ENCODE results near the gene HLCS.

Gene HLCS

GRCh38 chr21:36792505-36792967 lies 173.9 kb downstream of the HLCS start:
- Histone ChIP-seq H2AFZ (ENCODE audit: low read length) (no peak overlapping the region), H2BK120ac (ENCODE audit: low read depth, low read length) (no peak overlapping the region), H3K9me3 (replicated peaks in 1 of 2; ENCODE audit: control insufficient read depth in 2 of 2, insufficient read depth in 1 of 2, low read depth in 1 of 2, low read length in 2 of 2) (peaks cover 1 to 5% of the 10 kb centered on the region in 2 donors), H3K4me3 (ENCODE audit: low read length in 2 of 2) (no peak overlapping the region), H3K14ac (ENCODE audit: low read length) (no peak overlapping the region), H3K4me1 (ENCODE audit: control insufficient read depth in 2 of 2, insufficient read depth in 1 of 2, low read depth in 1 of 2, low read length in 2 of 2) (peaks cover 2 to 20% of the 10 kb centered on the region in 2 donors), H3K4me2 (ENCODE audit: insufficient read depth, low read length, poor library complexity, severe bottlenecking) (no peak overlapping the region), H3K36me3 (replicated peaks in 1 of 2; ENCODE audit: control insufficient read depth in 2 of 2, insufficient read depth in 2 of 2, low read length in 2 of 2) (no peaks in the 10 kb centered on the region), H2AK5ac (ENCODE audit: low read depth, low read length) (no peak overlapping the region), H3K4ac (ENCODE audit: low read length) (no peak overlapping the region), H2BK15ac (ENCODE audit: low read length) (no peak overlapping the region), H4K8ac (ENCODE audit: low read depth, low read length) (no peak overlapping the region), H3K79me1 (ENCODE audit: low read depth, low read length) (no peaks in the 10 kb centered on the region), H3K18ac (ENCODE audit: low read length) (no peak overlapping the region), H4K91ac (ENCODE audit: low read depth, low read length, poor library complexity) (peak overlapping the region; percentile 24), H2BK12ac (ENCODE audit: low read length) (no peak overlapping the region), H3K27ac (replicated peaks; ENCODE audit: low read length) (no peak overlapping the region), H2BK5ac (ENCODE audit: low read length) (no peak overlapping the region), H3K9ac (ENCODE audit: low read depth, low read length, poor library complexity) (no peak overlapping the region), H3K27me3 (ENCODE audit: control insufficient read depth in 3 of 3, insufficient read depth in 3 of 3, low read depth in 1 of 3, low read length in 3 of 3) (peaks cover 0 to 2% (median 0%) of the 10 kb centered on the region in 3 experiments), H3K23ac (ENCODE audit: low read depth, low read length, poor library complexity) (no peak overlapping the region)
- no CpG with 5 or more reads among the region's 6 CpGs for WGBS, 2 donors (ENCODE audit: extremely low coverage in 2 of 2, insufficient read length in 2 of 2, insufficient replicate concordance in 1 of 2)
- DNase-seq (ENCODE audit: low spot score), result no peak

- Histone ChIP-seq H2BK15ac (ENCODE audit: low read length) (no peak overlapping the region), H3K27ac (replicated peaks; ENCODE audit: low read length) (no peak overlapping the region), H3K4me1 (ENCODE audit: control insufficient read depth in 2 of 2, insufficient read depth in 1 of 2, low read depth in 1 of 2, low read length in 2 of 2) (peaks cover 2 to 22% of the 10 kb centered on the region in 2 donors), H2AK5ac (ENCODE audit: low read depth, low read length) (no peak overlapping the region), H2BK12ac (ENCODE audit: low read length) (no peak overlapping the region), H3K36me3 (replicated peaks in 1 of 2; ENCODE audit: control insufficient read depth in 2 of 2, insufficient read depth in 2 of 2, low read length in 2 of 2) (no peaks in the 10 kb centered on the region), H3K4ac (ENCODE audit: low read length) (no peak overlapping the region), H3K23ac (ENCODE audit: low read depth, low read length, poor library complexity) (no peak overlapping the region), H2BK5ac (ENCODE audit: low read length) (no peak overlapping the region), H3K18ac (ENCODE audit: low read length) (peak overlapping the region; percentile 57), H2AFZ (ENCODE audit: low read length) (no peak overlapping the region), H3K9me3 (replicated peaks in 1 of 2; ENCODE audit: control insufficient read depth in 2 of 2, insufficient read depth in 1 of 2, low read depth in 1 of 2, low read length in 2 of 2) (peaks cover 0 to 5% of the 10 kb centered on the region in 2 donors), H3K79me1 (ENCODE audit: low read depth, low read length) (no peaks in the 10 kb centered on the region), H3K4me2 (ENCODE audit: insufficient read depth, low read length, poor library complexity, severe bottlenecking) (peak overlapping the region; percentile 47), H3K4me3 (ENCODE audit: low read length in 2 of 2) (no peak overlapping the region), H2BK120ac (ENCODE audit: low read depth, low read length) (no peak overlapping the region), H3K9ac (ENCODE audit: low read depth, low read length, poor library complexity) (no peak overlapping the region), H4K8ac (ENCODE audit: low read depth, low read length) (no peak overlapping the region), H4K91ac (ENCODE audit: low read depth, low read length, poor library complexity) (no peak overlapping the region), H3K14ac (ENCODE audit: low read length) (no peak overlapping the region), H3K27me3 (ENCODE audit: control insufficient read depth in 3 of 3, insufficient read depth in 3 of 3, low read depth in 1 of 3, low read length in 3 of 3) (peaks cover 0 to 2% (median 0%) of the 10 kb centered on the region in 3 experiments)
- DNase-seq (ENCODE audit: low spot score), result peak; percentile 18
- WGBS, 2 donors (ENCODE audit: extremely low coverage in 2 of 2, insufficient read length in 2 of 2, insufficient replicate concordance in 1 of 2), result no CpG with 5 or more reads among the region's 21 CpGs
Observed at GRCh38 chr21:36791695-36792470, 174.6 kb downstream of the HLCS start.

- no peak overlapping the region for H3K4me3 ChIP-seq (ENCODE audit: low read length in 2 of 2)
- H2AK5ac ChIP-seq (ENCODE audit: low read depth, low read length), result no peak overlapping the region
- H2BK120ac ChIP-seq (ENCODE audit: low read depth, low read length), result no peak overlapping the region
- peaks cover 2 to 24% of the 10 kb centered on the region in 2 donors for H3K4me1 ChIP-seq (ENCODE audit: control insufficient read depth in 2 of 2, insufficient read depth in 1 of 2, low read depth in 1 of 2, low read length in 2 of 2)
- H3K27me3 ChIP-seq (ENCODE audit: control insufficient read depth in 3 of 3, insufficient read depth in 3 of 3, low read depth in 1 of 3, low read length in 3 of 3), result peaks cover 0 to 2% (median 0%) of the 10 kb centered on the region in 3 experiments
- H3K9me3 ChIP-seq (replicated peaks in 1 of 2; ENCODE audit: control insufficient read depth in 2 of 2, insufficient read depth in 1 of 2, low read depth in 1 of 2, low read length in 2 of 2), result peaks cover 0 to under 1% of the 10 kb centered on the region in 2 donors
- H3K4ac ChIP-seq (ENCODE audit: low read length), result no peak overlapping the region
- no peak for DNase-seq (ENCODE audit: low spot score)
- no peak overlapping the region for H2BK15ac ChIP-seq (ENCODE audit: low read length)
- H2BK12ac ChIP-seq (ENCODE audit: low read length), result no peak overlapping the region
- no peak overlapping the region for H3K9ac ChIP-seq (ENCODE audit: low read depth, low read length, poor library complexity)
- H3K23ac ChIP-seq (ENCODE audit: low read depth, low read length, poor library complexity), result no peak overlapping the region
- no peak overlapping the region for H2BK5ac ChIP-seq (ENCODE audit: low read length)
- no peaks in the 10 kb centered on the region for H3K79me1 ChIP-seq (ENCODE audit: low read depth, low read length)
- H3K36me3 ChIP-seq (replicated peaks in 1 of 2; ENCODE audit: control insufficient read depth in 2 of 2, insufficient read depth in 2 of 2, low read length in 2 of 2), result no peaks in the 10 kb centered on the region
- no peak overlapping the region for H4K91ac ChIP-seq (ENCODE audit: low read depth, low read length, poor library complexity)
- H3K14ac ChIP-seq (ENCODE audit: low read length), result no peak overlapping the region
- H3K18ac ChIP-seq (ENCODE audit: low read length), result no peak overlapping the region
- no CpG with 5 or more reads among the region's 10 CpGs for WGBS, 2 donors (ENCODE audit: extremely low coverage in 2 of 2, insufficient read length in 2 of 2, insufficient replicate concordance in 1 of 2)
- no peak overlapping the region for H3K27ac ChIP-seq (replicated peaks; ENCODE audit: low read length)
- no peak overlapping the region for H3K4me2 ChIP-seq (ENCODE audit: insufficient read depth, low read length, poor library complexity, severe bottlenecking)
- H4K8ac ChIP-seq (ENCODE audit: low read depth, low read length), result no peak overlapping the region
- no peak overlapping the region for H2AFZ ChIP-seq (ENCODE audit: low read length)
Observed at GRCh38 chr21:36791180-36791579, 175.3 kb downstream of the HLCS start.

- Histone ChIP-seq H2BK15ac (ENCODE audit: low read length) (no peak overlapping the region), H3K79me1 (ENCODE audit: low read depth, low read length) (no peaks in the 10 kb centered on the region), H2BK12ac (ENCODE audit: low read length) (no peak overlapping the region), H4K91ac (ENCODE audit: low read depth, low read length, poor library complexity) (no peak overlapping the region), H3K4ac (ENCODE audit: low read length) (no peak overlapping the region), H3K9ac (ENCODE audit: low read depth, low read length, poor library complexity) (no peak overlapping the region), H3K4me3 (ENCODE audit: low read length in 2 of 2) (no peak overlapping the region), H3K27me3 (ENCODE audit: control insufficient read depth in 3 of 3, insufficient read depth in 3 of 3, low read depth in 1 of 3, low read length in 3 of 3) (peaks cover 0 to 2% (median 0%) of the 10 kb centered on the region in 3 experiments), H2AK5ac (ENCODE audit: low read depth, low read length) (no peak overlapping the region), H3K27ac (replicated peaks; ENCODE audit: low read length) (no peak overlapping the region), H3K9me3 (replicated peaks in 1 of 2; ENCODE audit: control insufficient read depth in 2 of 2, insufficient read depth in 1 of 2, low read depth in 1 of 2, low read length in 2 of 2) (no peaks in the 10 kb centered on the region), H3K36me3 (replicated peaks in 1 of 2; ENCODE audit: control insufficient read depth in 2 of 2, insufficient read depth in 2 of 2, low read length in 2 of 2) (no peaks in the 10 kb centered on the region), H3K14ac (ENCODE audit: low read length) (no peak overlapping the region), H2BK5ac (ENCODE audit: low read length) (no peak overlapping the region), H4K8ac (ENCODE audit: low read depth, low read length) (peak overlapping the region; percentile 44), H3K23ac (ENCODE audit: low read depth, low read length, poor library complexity) (no peak overlapping the region), H3K4me2 (ENCODE audit: insufficient read depth, low read length, poor library complexity, severe bottlenecking) (no peak overlapping the region), H3K18ac (ENCODE audit: low read length) (peak overlapping the region; percentile 72), H3K4me1 (ENCODE audit: control insufficient read depth in 2 of 2, insufficient read depth in 1 of 2, low read depth in 1 of 2, low read length in 2 of 2) (peaks cover 2 to 24% of the 10 kb centered on the region in 2 donors), H2AFZ (ENCODE audit: low read length) (no peak overlapping the region), H2BK120ac (ENCODE audit: low read depth, low read length) (no peak overlapping the region)
- DNase-seq (ENCODE audit: low spot score), result no peak
- no CpG with 5 or more reads among the region's 7 CpGs for WGBS, 2 donors (ENCODE audit: extremely low coverage in 2 of 2, insufficient read length in 2 of 2, insufficient replicate concordance in 1 of 2)
Observed at GRCh38 chr21:36790616-36791015, 175.9 kb downstream of the HLCS start.

Data from neuronal stem cell (in vitro differentiated cells).